Measurements from ENCODE around the gene PRADC1.

The PRADC1 gene

DNA sequence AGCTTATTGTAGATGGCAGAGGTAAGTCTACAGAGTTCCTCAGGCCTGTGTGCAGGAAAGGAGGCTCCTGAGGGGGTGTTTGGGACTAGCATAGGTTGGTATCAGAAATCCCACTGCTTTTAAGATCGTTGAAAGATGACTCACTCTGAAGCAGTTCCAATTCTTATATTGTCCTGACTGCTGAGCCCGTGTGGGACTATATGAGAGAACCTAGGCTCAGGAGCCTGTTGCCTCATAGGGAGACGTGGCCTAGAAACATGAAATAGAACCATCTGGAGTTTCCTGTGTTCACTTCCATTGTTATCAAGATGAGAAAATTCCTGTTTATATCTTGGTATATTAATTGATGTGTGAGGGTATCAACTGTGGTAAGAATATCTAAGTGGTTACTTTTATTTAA, 6.7 kb upstream of the PRADC1 start:
- TF ChIP-seq CTCF (conservative IDR thresholded peaks at IDR 0.05), result no peak
- no peak overlapping the region for H3K27ac ChIP-seq

GRCh38 chr2:73238976-73239375, 5.9 kb upstream of the PRADC1 start:
- no peak overlapping the region for H3K27ac ChIP-seq
- no peak for TF ChIP-seq CTCF (conservative IDR thresholded peaks at IDR 0.05)

DNA sequence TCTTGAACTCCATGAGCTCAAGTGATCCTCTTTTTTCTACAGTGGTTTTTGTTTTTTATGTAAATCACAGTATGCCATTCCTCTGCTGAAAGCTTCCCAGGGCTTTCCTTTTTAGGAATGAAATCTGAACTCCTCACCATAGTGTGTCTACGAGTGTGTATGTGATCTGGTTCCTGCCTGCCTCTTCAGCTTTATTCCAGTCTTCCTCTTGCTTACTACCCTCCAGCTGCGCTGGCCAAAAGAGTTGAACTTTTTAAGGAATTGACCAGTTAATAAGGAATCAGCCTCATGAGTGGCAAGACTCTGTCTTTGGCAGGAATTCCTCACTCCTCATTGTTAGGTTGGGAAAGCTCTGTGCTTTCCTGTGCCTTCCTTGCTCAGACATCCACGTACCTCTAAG, 5.1 kb upstream of the PRADC1 start:
- no peak for TF ChIP-seq CTCF (conservative IDR thresholded peaks at IDR 0.05)
- H3K27ac ChIP-seq, result no peak overlapping the region

DNA sequence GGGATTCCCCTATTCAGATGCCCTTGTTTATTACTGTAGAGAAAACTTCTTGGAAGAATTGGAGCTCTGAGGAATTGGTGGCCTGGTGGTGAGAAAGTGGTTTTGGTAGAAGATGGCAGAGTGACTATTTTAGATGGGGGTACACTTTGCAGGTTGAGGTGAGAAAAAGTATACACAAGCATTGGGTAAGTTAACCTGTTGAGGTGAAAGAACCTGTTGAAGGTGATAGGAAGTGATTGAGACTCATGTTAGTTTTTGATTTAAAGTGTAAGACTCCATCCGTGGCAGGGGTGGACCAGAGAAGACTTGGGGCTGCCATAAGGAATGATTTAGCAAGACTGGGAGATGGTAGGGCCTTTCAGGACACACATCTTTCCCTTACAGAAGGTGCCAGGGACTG, 4.1 kb upstream of the PRADC1 start:
- no peak for TF ChIP-seq CTCF (conservative IDR thresholded peaks at IDR 0.05)
- no peak overlapping the region for H3K27ac ChIP-seq

DNA sequence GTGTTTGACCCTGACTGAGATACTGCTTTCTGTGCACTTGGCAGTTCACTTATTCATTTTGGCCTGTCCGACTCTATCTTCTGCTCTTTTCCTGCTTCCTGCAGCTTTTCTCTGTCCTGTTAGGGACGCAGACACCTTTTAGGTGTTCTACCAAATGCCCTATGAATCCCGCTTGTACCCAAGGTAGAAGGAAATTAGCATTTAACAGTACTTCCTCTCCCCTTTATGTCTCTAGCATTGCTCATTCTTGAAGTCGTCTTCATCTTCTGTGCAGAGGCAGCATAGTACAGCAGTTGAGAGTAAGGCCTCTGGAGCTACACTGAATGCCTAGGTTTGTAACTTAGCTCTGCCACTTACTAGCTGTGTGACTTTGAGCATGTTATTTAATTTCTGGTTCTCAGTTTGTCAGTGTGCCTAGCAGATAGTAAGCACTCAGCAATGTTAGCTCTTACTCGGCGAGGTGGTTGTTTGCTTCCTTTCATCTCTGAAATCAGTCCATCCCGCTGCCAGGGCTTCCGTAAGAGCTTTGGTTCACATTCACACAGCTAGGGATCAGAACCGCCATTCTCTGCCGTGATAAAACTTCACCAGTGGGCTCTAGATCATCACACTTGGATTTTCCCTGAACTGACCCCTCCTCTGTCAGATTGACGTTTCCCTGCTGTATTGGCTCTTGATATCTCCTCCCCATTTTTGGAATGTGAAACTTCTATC, 2.4 kb upstream of the PRADC1 start:
- H3K27ac ChIP-seq, result peak overlapping the region; percentile 87; the same call in 1 of the 2 replicates
- no peak for TF ChIP-seq CTCF (conservative IDR thresholded peaks at IDR 0.05)

- peak within 1 kb of the TSS; percentile 87 for H3K27ac ChIP-seq
- no peak for TF ChIP-seq CTCF (conservative IDR thresholded peaks at IDR 0.05)
These were observed 1.1 kb upstream of the PRADC1 start, which contains the start of gene CCT7 for GRCh38 chr2:73233932-73234832. CCT7 (plus strand) TSS chr2:73234308; CDS start chr2:73234379, 71 bp downstream.

- peak overlapping the region; percentile 87 for H3K27ac ChIP-seq
- peak; percentile 23; the same call in 1 of the 2 replicates for TF ChIP-seq CTCF (conservative IDR thresholded peaks at IDR 0.05)
These were observed 461 bp downstream of the PRADC1 start for GRCh38 chr2:73232403-73233153.
